Fibroblast of lung (primary cell): ENCODE results near the gene UNG. TPM values are rescaled to one million over a fixed set of nuclear protein-coding genes. Genes with fewer than 3 reads are reported as not detected.

ENCODE experiments used
- DNase-seq, 2 donors: peaks; one replicate each; pipeline versions ENCODE4 v3.0.0 to v3.0.0-alpha.2; 2010; ENCODE audit warnings: low read depth in 2 of 2
- H2AFZ ChIP-seq: 2 replicates; pipeline ENCODE4 v1.5.1; 2012; ENCODE audit warnings: low read length, control low read depth, inconsistent platforms
- H3K27ac ChIP-seq: 2 replicates; pipeline ENCODE4 v1.5.1; 2011; ENCODE audit warnings: low read length, control low read depth; ENCODE audit not compliant: insufficient read depth
- H3K27me3 ChIP-seq: 2 replicates; pipeline ENCODE4 v1.5.1; 2011; ENCODE audit warnings: mild to moderate bottlenecking, low read length; ENCODE audit not compliant: control insufficient read depth, insufficient read depth
- H3K36me3 ChIP-seq: 2 replicates; pipeline ENCODE4 v1.5.1; 2011; ENCODE audit warnings: low read length; ENCODE audit not compliant: control insufficient read depth, insufficient read depth
- H3K4me1 ChIP-seq: 2 replicates; pipeline ENCODE4 v1.5.1; 2011; ENCODE audit warnings: low read length; ENCODE audit not compliant: control insufficient read depth, insufficient read depth; ENCODE audit errors: extremely low read depth
- H3K4me2 ChIP-seq: 2 replicates; pipeline ENCODE4 v1.5.1; 2011; ENCODE audit warnings: low read length, control low read depth; ENCODE audit not compliant: insufficient read depth; ENCODE audit errors: extremely low read depth
- H3K4me3 ChIP-seq, 4 experiments: fragments of 200-600 bp in 1 of 4; sonication (generic) in 1 of 4; replicated peaks in 1 of 4; 2 replicates each; pipeline ENCODE4 v1.5.1; 2011 to 2016; ENCODE audit warnings: low read length in 4 of 4, low read depth in 3 of 4, mild to moderate bottlenecking in 3 of 4, control low read depth in 2 of 4, inconsistent platforms in 1 of 4, mixed read lengths in 1 of 4; ENCODE audit not compliant: insufficient read depth in 1 of 4; ENCODE audit errors: control extremely low read depth in 1 of 4
- H3K79me2 ChIP-seq: 2 replicates; pipeline ENCODE4 v1.5.1; 2012; ENCODE audit warnings: mild to moderate bottlenecking, low read length, inconsistent platforms; ENCODE audit not compliant: control insufficient read depth, insufficient read depth
- H3K9ac ChIP-seq: 2 replicates; pipeline ENCODE4 v1.5.1; 2011; ENCODE audit warnings: mild to moderate bottlenecking, low read length, control low read depth; ENCODE audit not compliant: insufficient read depth
- H3K9me3 ChIP-seq: 2 replicates; pipeline ENCODE4 v1.5.1; 2012; ENCODE audit warnings: low read depth, low read length; ENCODE audit not compliant: control insufficient read depth, insufficient read depth
- H4K20me1 ChIP-seq: 2 replicates; pipeline ENCODE4 v1.5.1; 2011; ENCODE audit warnings: low read length; ENCODE audit not compliant: control insufficient read depth, insufficient read depth; ENCODE audit errors: extremely low read depth
- CTCF ChIP-seq, 2 donors: IDR thresholded peaks in 1 of 2; conservative IDR thresholded peaks in 1 of 2; 1 replicate in 1 of 2; 2 replicates in 1 of 2; pipeline ENCODE4 v1.5.1; 2011 to 2012; ENCODE audit warnings: low read length in 2 of 2, control low read depth in 1 of 2, inconsistent platforms in 1 of 2, low read depth in 1 of 2, mild to moderate bottlenecking in 1 of 2
- EZH2 ChIP-seq: IDR thresholded peaks from 2 replicates; pipeline ENCODE4 v1.5.1; 2012; ENCODE audit warnings: low read length, control low read depth, mild to moderate bottlenecking; ENCODE audit errors: missing control alignments
- polyA plus RNA-seq, 2 donors: library from polyadenylated mRNA; depleted of rRNA in 1 of 2; stranded (reverse) in 1 of 2; unstranded in 1 of 2; fragments of >200 nt; gene quantifications; 2 replicates each; pipeline ENCODE4 v1.2.1, GENCODE V29; 2011 to 2012; ENCODE audit warnings: missing spikeins in 1 of 2
- total RNA-seq: library from RNA; depleted of rRNA; stranded (reverse); fragments of >200 nt; gene quantifications from 2 replicates; pipeline ENCODE4 v1.2.1, GENCODE V29; 2014

Gene UNG
- total and polyA plus RNA-seq, 2 donors (not counting 1 experiment from before 2014, with no cell fraction given) = 16.0 to 23.5 TPM

DNA sequence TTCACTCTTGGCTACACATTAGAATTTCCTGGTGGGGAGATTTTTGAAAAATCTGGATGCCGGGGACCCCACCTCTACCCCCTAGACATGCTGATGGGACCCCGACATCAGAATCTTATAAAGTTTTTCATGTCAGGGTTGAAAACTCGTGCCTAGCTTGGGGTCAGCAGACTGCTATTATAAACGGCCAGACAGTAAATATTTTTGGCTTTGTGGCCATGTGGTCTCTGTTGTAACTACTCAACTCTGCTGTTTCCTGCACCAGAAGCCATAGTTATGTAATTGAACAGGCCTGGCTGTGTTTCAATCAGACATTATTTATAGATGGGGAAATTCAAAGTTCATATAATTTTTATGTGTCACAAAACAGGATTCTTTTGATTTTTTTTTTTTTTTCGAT is 60.6 kb downstream of the UNG start:
- H4K20me1 ChIP-seq = no peaks in the 10 kb centered on the region
- no peaks in the 10 kb centered on the region for H3K79me2 ChIP-seq
- H3K9ac ChIP-seq = no peak overlapping the region
- no peak overlapping the region for H2AFZ ChIP-seq
- no peak for DNase-seq
- H3K36me3 ChIP-seq = no peaks in the 10 kb centered on the region
- no peaks in the 10 kb centered on the region for H3K9me3 ChIP-seq
- H3K4me2 ChIP-seq = no peak overlapping the region
- no peak overlapping the region for H3K27ac ChIP-seq
- H3K4me1 ChIP-seq = peaks cover 3% of the 10 kb centered on the region
- no peaks in the 10 kb centered on the region for H3K27me3 ChIP-seq
- no peak overlapping the region for H3K4me3 ChIP-seq
- TF ChIP-seq CTCF (conservative IDR thresholded peaks at IDR 0.05 in 1 of 2, IDR thresholded peaks at IDR 0.05 in 1 of 2; ENCODE audit: low read depth in 1 of 2, low read length in 2 of 2) = no peak
- TF ChIP-seq EZH2 = no peak

DNA sequence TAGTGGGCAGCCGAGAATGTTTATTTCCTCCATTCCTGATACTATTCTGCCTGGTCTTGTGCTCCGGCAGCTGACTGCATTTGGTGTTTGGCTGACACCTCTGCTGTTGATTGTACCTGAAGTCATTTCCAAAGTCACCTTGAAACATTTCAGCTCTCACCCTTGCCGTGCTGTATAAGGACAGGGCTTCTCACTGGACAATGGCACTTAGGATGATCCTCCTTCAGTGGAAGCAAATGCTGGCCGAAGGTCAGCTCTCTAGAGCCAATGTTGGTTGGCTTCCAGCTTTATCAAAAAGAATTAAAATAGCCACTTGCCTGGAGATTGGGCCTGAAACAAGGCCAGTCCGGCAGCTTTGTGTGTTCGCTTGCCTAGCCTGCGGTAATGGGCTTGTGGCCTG is 63.0 kb downstream of the UNG start:
- H3K4me1 ChIP-seq = no peaks in the 10 kb centered on the region
- H2AFZ ChIP-seq = no peak overlapping the region
- TF ChIP-seq CTCF (conservative IDR thresholded peaks at IDR 0.05 in 1 of 2, IDR thresholded peaks at IDR 0.05 in 1 of 2; ENCODE audit: low read depth in 1 of 2, low read length in 2 of 2) (no peak), EZH2 (no peak)
- H3K27ac ChIP-seq = no peak overlapping the region
- no peaks in the 10 kb centered on the region for H3K79me2 ChIP-seq
- H3K9me3 ChIP-seq = no peaks in the 10 kb centered on the region
- H3K9ac ChIP-seq = no peak overlapping the region
- no peak overlapping the region for H3K4me2 ChIP-seq
- H3K27me3 ChIP-seq = no peaks in the 10 kb centered on the region
- no peaks in the 10 kb centered on the region for H3K36me3 ChIP-seq
- no peak overlapping the region for H3K4me3 ChIP-seq
- no peaks in the 10 kb centered on the region for H4K20me1 ChIP-seq
- no peak for DNase-seq

Other genes starting within 250 kb of the UNG start
- gene SSH1, start 240.0 kb upstream of the UNG start, total RNA-seq = 14.4 and 24.9 TPM in 2 replicates
- 22.1 and 31.9 TPM in 2 replicates for gene SSH1, start 240.0 kb upstream of the UNG start, polyA plus RNA-seq
- not detected in 2 replicates for gene DAO, start 217.5 kb upstream of the UNG start, total RNA-seq
- gene DAO, start 217.5 kb upstream of the UNG start, polyA plus RNA-seq = not detected in 2 replicates
- not detected in 2 replicates for gene SVOP, start 76.5 kb upstream of the UNG start, total RNA-seq
- gene SVOP, start 76.5 kb upstream of the UNG start, polyA plus RNA-seq = not detected in 2 replicates
- 8.0 and 9.9 TPM in 2 replicates for gene USP30, start 45.0 kb upstream of the UNG start, total RNA-seq
- gene USP30, start 45.0 kb upstream of the UNG start, polyA plus RNA-seq = 12.3 and 13.9 TPM in 2 replicates
- 20.8 and 28.0 TPM in 2 replicates for gene ALKBH2, start 4.1 kb upstream of the UNG start, total RNA-seq
- 15.1 and 15.4 TPM in 2 replicates for gene ALKBH2, start 4.1 kb upstream of the UNG start, polyA plus RNA-seq
- 5.1 and 9.1 TPM in 2 replicates for gene ACACB, start 19.0 kb downstream of the UNG start, total RNA-seq
- 1.5 and 1.7 TPM in 2 replicates for gene ACACB, start 19.0 kb downstream of the UNG start, polyA plus RNA-seq
- not detected in 2 replicates for gene FOXN4, start 211.7 kb downstream of the UNG start, total RNA-seq
- not detected in 2 replicates for gene FOXN4, start 211.7 kb downstream of the UNG start, polyA plus RNA-seq